ENCODE data around the gene SMC1B. TPM values are rescaled to one million over a fixed set of nuclear protein-coding genes. Genes with fewer than 3 reads are reported as not detected.

Gene SMC1B
- total and polyA plus RNA-seq, 2 experiments from 2014 or later, result 0.10 TPM; not detected in 1

GRCh38 chr22:45330548-45330947 lies 82.9 kb downstream of the SMC1B start:
- peaks cover 9% of the 10 kb centered on the region for H3K36me3 ChIP-seq (ENCODE audit: insufficient read depth)
- no peak overlapping the region for H3K27ac Mint-ChIP-seq
- peaks cover 29% of the 10 kb centered on the region for H3K36me3 Mint-ChIP-seq (ENCODE audit: low read depth)

More at GRCh38 chr22:45330548-45330947, 82.9 kb downstream of the SMC1B start:
- H3K4me3 ChIP-seq, result no peak overlapping the region
- no peaks in the 10 kb centered on the region for H3K4me1 ChIP-seq (ENCODE audit: insufficient read depth)
- H3K9me2 ChIP-seq (ENCODE audit: insufficient read depth), result no peaks in the 10 kb centered on the region
- DNase-seq (ENCODE audit: low spot score) (no peak), ATAC-seq (no peak)
- no peak overlapping the region for H3K27ac ChIP-seq (ENCODE audit: low read depth)
- no peak for TF ChIP-seq REST (IDR thresholded peaks at IDR 0.05; ENCODE audit: unreplicated experiment)
- no peak for TF ChIP-seq NANOG (IDR thresholded peaks at IDR 0.05; ENCODE audit: borderline replicate concordance)
- TF ChIP-seq EZH2phosphoT487 (IDR thresholded peaks at IDR 0.05; ENCODE audit: unreplicated experiment), result no peak
- no peak for TF ChIP-seq EZH2 (IDR thresholded peaks at IDR 0.05; ENCODE audit: low read depth, unreplicated experiment)
- no peak for TF ChIP-seq ZNF331 (CRISPR knock-in tag; IDR thresholded peaks at IDR 0.05; ENCODE audit: low read depth)
- TF ChIP-seq CTCF (conservative IDR thresholded peaks at IDR 0.05; ENCODE audit: low read depth in 2 of 2), result no peak
- TF ChIP-seq STAT1 (IDR thresholded peaks at IDR 0.05; ENCODE audit: unreplicated experiment), result no peak
- no peak for TF ChIP-seq CREB1 (CRISPR knock-in tag; IDR thresholded peaks at IDR 0.05; ENCODE audit: low read depth)
- no peak for TF ChIP-seq JUNB (IDR thresholded peaks at IDR 0.05; ENCODE audit: unreplicated experiment)
- no peak for TF ChIP-seq POLR2AphosphoS5 (IDR thresholded peaks at IDR 0.05; ENCODE audit: low read depth)
- TF ChIP-seq ZNF462 (CRISPR knock-in tag; IDR thresholded peaks at IDR 0.05), result no peak
- no peak for TF ChIP-seq ZNF114 (CRISPR knock-in tag; IDR thresholded peaks at IDR 0.05)
- TF ChIP-seq, protein P1, sequence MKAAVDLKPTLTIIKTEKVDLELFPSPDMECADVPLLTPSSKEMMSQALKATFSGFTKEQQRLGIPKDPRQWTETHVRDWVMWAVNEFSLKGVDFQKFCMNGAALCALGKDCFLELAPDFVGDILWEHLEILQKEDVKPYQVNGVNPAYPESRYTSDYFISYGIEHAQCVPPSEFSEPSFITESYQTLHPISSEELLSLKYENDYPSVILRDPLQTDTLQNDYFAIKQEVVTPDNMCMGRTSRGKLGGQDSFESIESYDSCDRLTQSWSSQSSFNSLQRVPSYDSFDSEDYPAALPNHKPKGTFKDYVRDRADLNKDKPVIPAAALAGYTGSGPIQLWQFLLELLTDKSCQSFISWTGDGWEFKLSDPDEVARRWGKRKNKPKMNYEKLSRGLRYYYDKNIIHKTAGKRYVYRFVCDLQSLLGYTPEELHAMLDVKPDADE (IDR thresholded peaks at IDR 0.05), result no peak
- H3F3A ChIP-seq (replicated peaks; ENCODE audit: low read depth), result no peaks in the 10 kb centered on the region
- no peaks in the 10 kb centered on the region for H3K79me2 ChIP-seq (replicated peaks; ENCODE audit: insufficient read depth)
- no peaks in the 10 kb centered on the region for H3K4me1 Mint-ChIP-seq
- H3K4me2 ChIP-seq, result no peak overlapping the region
- H3K4me3 Mint-ChIP-seq, result no peak overlapping the region
- peaks cover 3% of the 10 kb centered on the region; the same call in 1 of the 2 replicates for H4K20me1 ChIP-seq (replicated peaks; ENCODE audit: insufficient read depth)
- H3K9me3 Mint-ChIP-seq, result no peaks in the 10 kb centered on the region
- H3K27me3 ChIP-seq (ENCODE audit: insufficient read depth), result no peaks in the 10 kb centered on the region
- H2AFZ ChIP-seq, result no peak overlapping the region
- H3K27me3 Mint-ChIP-seq (ENCODE audit: insufficient read depth, low read depth, poor library complexity), result peaks cover 6% of the 10 kb centered on the region
